C4-2B (cell line): ENCODE data around the gene SMIM1.

ENCODE experiments used
- ZFX ChIP-seq: fragments of 450-650 bp; IDR thresholded peaks from 2 replicates; pipeline ENCODE4 v1.6.1; 2017
- TF ChIP-seq, protein P1 (sequence below): fragments of 450-650 bp; conservative IDR thresholded peaks from 2 replicates; pipeline ENCODE4 v1.5.1; 2017; ENCODE audit warnings: mild to moderate bottlenecking

DNA sequence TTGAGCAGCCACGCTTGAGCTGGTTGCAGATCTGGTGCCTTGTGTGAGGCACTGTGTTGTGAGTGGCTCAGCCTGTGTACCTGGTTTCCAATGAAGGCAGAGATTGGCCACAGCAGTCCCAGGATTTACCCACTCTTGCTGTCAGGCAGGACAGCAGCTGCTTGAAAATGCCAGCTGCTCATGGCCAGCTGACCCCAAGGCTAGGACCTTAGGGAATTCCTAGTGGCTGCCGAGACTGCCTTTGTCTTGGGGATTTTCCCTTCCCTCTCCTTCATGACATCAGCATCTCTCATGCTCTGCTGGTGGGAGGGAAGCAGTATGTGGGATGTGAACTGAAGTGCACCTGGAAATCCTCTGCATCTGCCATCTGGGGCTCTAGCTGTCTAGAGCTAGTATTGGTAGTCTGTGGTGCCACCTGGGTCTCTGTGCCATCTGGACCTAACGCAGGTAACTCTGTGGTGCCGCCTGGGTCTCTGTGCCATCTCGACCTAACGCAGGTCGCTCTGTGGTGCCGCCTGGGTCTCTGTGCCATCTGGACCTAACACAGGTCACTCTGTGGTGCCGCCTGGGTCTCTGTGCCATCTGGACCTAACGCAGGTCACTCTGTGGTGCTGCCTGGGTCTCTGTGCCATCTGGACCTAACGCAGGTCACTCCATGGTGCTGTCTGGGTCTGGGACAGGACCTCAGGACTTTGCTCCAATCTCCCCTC lies 27.6 kb downstream of the SMIM1 start:
- TF ChIP-seq, protein P1, sequence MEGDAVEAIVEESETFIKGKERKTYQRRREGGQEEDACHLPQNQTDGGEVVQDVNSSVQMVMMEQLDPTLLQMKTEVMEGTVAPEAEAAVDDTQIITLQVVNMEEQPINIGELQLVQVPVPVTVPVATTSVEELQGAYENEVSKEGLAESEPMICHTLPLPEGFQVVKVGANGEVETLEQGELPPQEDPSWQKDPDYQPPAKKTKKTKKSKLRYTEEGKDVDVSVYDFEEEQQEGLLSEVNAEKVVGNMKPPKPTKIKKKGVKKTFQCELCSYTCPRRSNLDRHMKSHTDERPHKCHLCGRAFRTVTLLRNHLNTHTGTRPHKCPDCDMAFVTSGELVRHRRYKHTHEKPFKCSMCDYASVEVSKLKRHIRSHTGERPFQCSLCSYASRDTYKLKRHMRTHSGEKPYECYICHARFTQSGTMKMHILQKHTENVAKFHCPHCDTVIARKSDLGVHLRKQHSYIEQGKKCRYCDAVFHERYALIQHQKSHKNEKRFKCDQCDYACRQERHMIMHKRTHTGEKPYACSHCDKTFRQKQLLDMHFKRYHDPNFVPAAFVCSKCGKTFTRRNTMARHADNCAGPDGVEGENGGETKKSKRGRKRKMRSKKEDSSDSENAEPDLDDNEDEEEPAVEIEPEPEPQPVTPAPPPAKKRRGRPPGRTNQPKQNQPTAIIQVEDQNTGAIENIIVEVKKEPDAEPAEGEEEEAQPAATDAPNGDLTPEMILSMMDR = no peak
- TF ChIP-seq ZFX = no peak
